Uterus (tissue), 2 donors: ENCODE results near the gene ZNF716.

Source experiments
- POLR2A ChIP-seq, 2 donors: fragments of 450-650 bp; IDR thresholded peaks; one replicate each; pipeline ENCODE4 v1.6.1; 2016; ENCODE audit warnings: antibody characterized with exemption in 2 of 2, mild to moderate bottlenecking in 1 of 2, moderate library complexity in 1 of 2
- TF ChIP-seq, protein P1 (sequence below), 4 experiments: fragments of 200-600 bp in 2 of 4; fragments of 450-650 bp in 2 of 4; sonication (generic) in 2 of 4; IDR thresholded peaks; one replicate each; pipeline ENCODE4 v1.5.1; 2016 to 2019; ENCODE audit warnings: antibody characterized with exemption in 4 of 4, mild to moderate bottlenecking in 2 of 4, moderate library complexity in 1 of 4

DNA sequence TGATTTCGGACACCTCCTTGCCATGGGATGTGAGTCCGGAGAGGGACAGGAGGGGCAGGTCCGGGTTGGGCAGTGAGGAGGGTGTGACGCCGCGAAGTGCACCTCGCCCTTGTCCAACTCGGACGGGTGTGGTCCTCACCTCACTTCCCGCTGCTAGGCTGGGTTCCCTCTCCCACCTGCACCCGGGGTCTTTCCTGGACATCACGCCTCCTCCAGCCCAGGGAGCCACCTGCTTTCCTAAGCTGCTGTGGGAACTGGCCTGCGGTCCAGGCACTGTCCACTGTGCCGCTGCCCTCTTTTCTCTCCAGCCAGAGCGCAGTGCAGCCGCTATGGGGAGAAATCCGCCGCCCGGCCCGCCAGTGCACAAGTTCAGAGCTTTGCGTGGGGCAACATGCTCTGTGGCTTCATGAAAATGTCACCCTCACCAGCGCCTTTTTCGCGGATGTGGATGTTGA is 45.0 kb upstream of the ZNF716 start:
- TF ChIP-seq, protein P1, sequence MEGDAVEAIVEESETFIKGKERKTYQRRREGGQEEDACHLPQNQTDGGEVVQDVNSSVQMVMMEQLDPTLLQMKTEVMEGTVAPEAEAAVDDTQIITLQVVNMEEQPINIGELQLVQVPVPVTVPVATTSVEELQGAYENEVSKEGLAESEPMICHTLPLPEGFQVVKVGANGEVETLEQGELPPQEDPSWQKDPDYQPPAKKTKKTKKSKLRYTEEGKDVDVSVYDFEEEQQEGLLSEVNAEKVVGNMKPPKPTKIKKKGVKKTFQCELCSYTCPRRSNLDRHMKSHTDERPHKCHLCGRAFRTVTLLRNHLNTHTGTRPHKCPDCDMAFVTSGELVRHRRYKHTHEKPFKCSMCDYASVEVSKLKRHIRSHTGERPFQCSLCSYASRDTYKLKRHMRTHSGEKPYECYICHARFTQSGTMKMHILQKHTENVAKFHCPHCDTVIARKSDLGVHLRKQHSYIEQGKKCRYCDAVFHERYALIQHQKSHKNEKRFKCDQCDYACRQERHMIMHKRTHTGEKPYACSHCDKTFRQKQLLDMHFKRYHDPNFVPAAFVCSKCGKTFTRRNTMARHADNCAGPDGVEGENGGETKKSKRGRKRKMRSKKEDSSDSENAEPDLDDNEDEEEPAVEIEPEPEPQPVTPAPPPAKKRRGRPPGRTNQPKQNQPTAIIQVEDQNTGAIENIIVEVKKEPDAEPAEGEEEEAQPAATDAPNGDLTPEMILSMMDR (IDR thresholded peaks at IDR 0.05), result no peak
- TF ChIP-seq POLR2A (IDR thresholded peaks at IDR 0.05), result no peak
